VCaP (cell line): Measurements from ENCODE around the gene MICALL2.

ENCODE experiments used
- H3K27ac ChIP-seq: fragments of 450-650 bp; 2 replicates; pipeline ENCODE4 v1.5.1; 2017
- CTCF ChIP-seq: fragments of 450-650 bp; conservative IDR thresholded peaks from 2 replicates; pipeline ENCODE4 v1.5.1; 2017; ENCODE audit warnings: mild to moderate bottlenecking, moderate library complexity

Gene MICALL2

GRCh38 chr7:1495564-1496242, 36.4 kb upstream of the MICALL2 start:
- no peak overlapping the region for H3K27ac ChIP-seq
- no peak for TF ChIP-seq CTCF

- no peak overlapping the region for H3K27ac ChIP-seq
- no peak for TF ChIP-seq CTCF
These were observed 35.7 kb upstream of the MICALL2 start for GRCh38 chr7:1494866-1495563.

GRCh38 chr7:1494447-1494846, 35.2 kb upstream of the MICALL2 start:
- no peak overlapping the region for H3K27ac ChIP-seq

GRCh38 chr7:1493571-1493970, 34.3 kb upstream of the MICALL2 start:
- no peak for TF ChIP-seq CTCF
- H3K27ac ChIP-seq = no peak overlapping the region

More at GRCh38 chr7:1494447-1494846, 35.2 kb upstream of the MICALL2 start:
- TF ChIP-seq CTCF = no peak

- TF ChIP-seq CTCF = no peak
- H3K27ac ChIP-seq = no peak overlapping the region
These were observed 33.9 kb upstream of the MICALL2 start for GRCh38 chr7:1493129-1493528.

- no peak overlapping the region for H3K27ac ChIP-seq
- no peak for TF ChIP-seq CTCF
These were observed 33.4 kb upstream of the MICALL2 start for GRCh38 chr7:1492640-1493039.

- TF ChIP-seq CTCF = no peak
- H3K27ac ChIP-seq = no peak overlapping the region
These were observed 33.0 kb upstream of the MICALL2 start for GRCh38 chr7:1492221-1492620.
